Smooth muscle cell (in vitro differentiated cells): Measurements from ENCODE around the gene ERN1. TPM values are rescaled to one million over a fixed set of nuclear protein-coding genes. Genes with fewer than 3 reads are reported as not detected.
A peak's percentile ranks its signal among the peaks of the same experiment; 100 is the strongest.

ENCODE experiments used
- DNase-seq: peaks from one replicate; lab custom pipeline; 2025; ENCODE audit not compliant: unreplicated experiment; lab: John Stamatoyannopoulos, UW
- H2AFZ ChIP-seq: fragments of 200-600 bp; sonication (generic); 2 replicates; pipeline ENCODE4 v1.6.0; 2016; ENCODE audit warnings: antibody characterized with exemption, low read depth, mild to moderate bottlenecking
- H3F3A ChIP-seq: fragments of 200-600 bp; sonication (generic); 2 replicates; pipeline ENCODE4 v1.6.0; 2017; ENCODE audit warnings: antibody characterized with exemption, low read depth
- H3K27ac ChIP-seq: fragments of 200-600 bp; sonication (generic); 2 replicates; pipeline ENCODE4 v1.5.1; 2016; ENCODE audit warnings: low read depth, mild to moderate bottlenecking
- H3K27me3 ChIP-seq: fragments of 200-600 bp; sonication (generic); 2 replicates; pipeline ENCODE4 v1.6.1; 2016; ENCODE audit warnings: low read depth, mild to moderate bottlenecking
- H3K36me3 ChIP-seq: fragments of 200-600 bp; sonication (generic); 2 replicates; pipeline ENCODE4 v1.5.1; 2016; ENCODE audit warnings: low read depth
- H3K4me1 ChIP-seq: fragments of 200-600 bp; sonication (generic); 2 replicates; pipeline ENCODE4 v1.5.1; 2016; ENCODE audit warnings: low read depth
- H3K4me2 ChIP-seq: fragments of 200-600 bp; sonication (generic); 2 replicates; pipeline ENCODE4 v1.6.0; 2016; ENCODE audit warnings: mild to moderate bottlenecking
- H3K4me3 ChIP-seq: fragments of 200-600 bp; sonication (generic); 2 replicates; pipeline ENCODE4 v1.5.1; 2016; ENCODE audit warnings: mild to moderate bottlenecking
- H3K79me2 ChIP-seq: fragments of 200-600 bp; sonication (generic); 2 replicates; pipeline ENCODE4 v1.6.0; 2016; ENCODE audit warnings: low read depth, mild to moderate bottlenecking
- H3K9ac ChIP-seq: fragments of 200-600 bp; sonication (generic); 2 replicates; pipeline ENCODE4 v1.6.0; 2016; ENCODE audit warnings: low read depth
- H3K9me3 ChIP-seq: fragments of 200-600 bp; sonication (generic); replicated peaks from 2 replicates; pipeline ENCODE4 v1.5.1; 2016; ENCODE audit warnings: low read depth
- H4K20me1 ChIP-seq: fragments of 200-600 bp; sonication (generic); 2 replicates; pipeline ENCODE4 v1.6.0; 2016; ENCODE audit warnings: low read depth
- WGBS: methylation state at CpG from one replicate; pipeline ENCODE4 v1.1.7; 2016; ENCODE audit warnings: low lambda C conversion rate; 5-methylcytosine and 5-hydroxymethylcytosine counted together
- polyA plus RNA-seq: library from polyadenylated mRNA; unstranded; fragments of >200 nt; fragmentation: Nextera tagmentation; extraction: Ambion mirVana; gene quantifications from 2 replicates; pipeline ENCODE4 v1.2.1, GENCODE V29; 2016
- total RNA-seq: library from RNA; depleted of rRNA; stranded (reverse); fragments of >200 nt; gene quantifications from 2 replicates; pipeline ENCODE4 v1.2.3, GENCODE V29; 2014
- TF ChIP-seq, protein P1 (sequence below): fragments of 200-600 bp; sonication (generic); IDR thresholded peaks from 2 replicates; pipeline ENCODE4 v1.5.1; 2017; ENCODE audit warnings: borderline replicate concordance, mild to moderate bottlenecking, antibody characterized with exemption; ENCODE audit not compliant: insufficient read depth, poor library complexity, severe bottlenecking

The ERN1 gene
- total and polyA plus RNA-seq, 2 experiments from 2014 or later: 8.6 to 9.0 TPM

DNA sequence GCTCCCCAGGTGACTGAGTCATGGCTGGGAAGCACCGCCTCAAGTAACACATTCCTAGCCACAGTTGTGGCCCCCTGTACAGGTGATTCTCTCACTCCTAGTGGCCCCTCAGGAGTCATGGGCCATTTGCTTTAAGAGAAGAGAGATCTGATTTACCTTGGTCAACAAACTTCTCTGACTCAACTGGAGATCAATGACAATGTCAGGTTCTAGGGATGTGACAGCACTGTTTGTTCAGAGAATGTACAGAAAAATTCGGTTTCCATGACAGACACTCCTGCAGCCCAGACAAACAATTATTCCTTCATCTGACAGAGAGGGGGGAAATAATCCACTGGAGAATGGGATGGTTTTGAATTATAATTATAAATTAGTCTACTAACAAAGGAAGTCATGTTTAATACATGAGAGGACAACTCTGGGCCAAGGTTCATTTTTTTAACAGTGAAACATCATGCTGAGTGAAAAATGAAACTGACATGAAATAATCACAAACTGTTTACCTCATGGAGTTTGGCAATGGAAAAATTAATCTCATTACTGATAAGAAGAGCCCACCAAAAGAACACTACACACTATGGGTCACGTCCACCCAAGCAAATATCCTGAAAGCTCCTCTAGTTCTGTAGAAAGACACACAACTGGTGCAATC is 9.7 kb downstream of the ERN1 start:
- Histone ChIP-seq H3F3A (no peaks in the 10 kb centered on the region), H3K27ac (no peak overlapping the region), H3K9ac (no peak overlapping the region), H3K9me3 (no peaks in the 10 kb centered on the region), H3K36me3 (no peaks in the 10 kb centered on the region), H2AFZ (no peak overlapping the region), H3K4me3 (no peak overlapping the region), H3K27me3 (no peaks in the 10 kb centered on the region), H4K20me1 (peaks cover 60% of the 10 kb centered on the region), H3K4me1 (no peaks in the 10 kb centered on the region), H3K79me2 (peaks cover 39% of the 10 kb centered on the region), H3K4me2 (no peak overlapping the region)
- WGBS: 94% methylated on average over 3 of the region's 3 CpGs
- TF ChIP-seq, protein P1, sequence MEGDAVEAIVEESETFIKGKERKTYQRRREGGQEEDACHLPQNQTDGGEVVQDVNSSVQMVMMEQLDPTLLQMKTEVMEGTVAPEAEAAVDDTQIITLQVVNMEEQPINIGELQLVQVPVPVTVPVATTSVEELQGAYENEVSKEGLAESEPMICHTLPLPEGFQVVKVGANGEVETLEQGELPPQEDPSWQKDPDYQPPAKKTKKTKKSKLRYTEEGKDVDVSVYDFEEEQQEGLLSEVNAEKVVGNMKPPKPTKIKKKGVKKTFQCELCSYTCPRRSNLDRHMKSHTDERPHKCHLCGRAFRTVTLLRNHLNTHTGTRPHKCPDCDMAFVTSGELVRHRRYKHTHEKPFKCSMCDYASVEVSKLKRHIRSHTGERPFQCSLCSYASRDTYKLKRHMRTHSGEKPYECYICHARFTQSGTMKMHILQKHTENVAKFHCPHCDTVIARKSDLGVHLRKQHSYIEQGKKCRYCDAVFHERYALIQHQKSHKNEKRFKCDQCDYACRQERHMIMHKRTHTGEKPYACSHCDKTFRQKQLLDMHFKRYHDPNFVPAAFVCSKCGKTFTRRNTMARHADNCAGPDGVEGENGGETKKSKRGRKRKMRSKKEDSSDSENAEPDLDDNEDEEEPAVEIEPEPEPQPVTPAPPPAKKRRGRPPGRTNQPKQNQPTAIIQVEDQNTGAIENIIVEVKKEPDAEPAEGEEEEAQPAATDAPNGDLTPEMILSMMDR: no peak
- no peak for DNase-seq

DNA sequence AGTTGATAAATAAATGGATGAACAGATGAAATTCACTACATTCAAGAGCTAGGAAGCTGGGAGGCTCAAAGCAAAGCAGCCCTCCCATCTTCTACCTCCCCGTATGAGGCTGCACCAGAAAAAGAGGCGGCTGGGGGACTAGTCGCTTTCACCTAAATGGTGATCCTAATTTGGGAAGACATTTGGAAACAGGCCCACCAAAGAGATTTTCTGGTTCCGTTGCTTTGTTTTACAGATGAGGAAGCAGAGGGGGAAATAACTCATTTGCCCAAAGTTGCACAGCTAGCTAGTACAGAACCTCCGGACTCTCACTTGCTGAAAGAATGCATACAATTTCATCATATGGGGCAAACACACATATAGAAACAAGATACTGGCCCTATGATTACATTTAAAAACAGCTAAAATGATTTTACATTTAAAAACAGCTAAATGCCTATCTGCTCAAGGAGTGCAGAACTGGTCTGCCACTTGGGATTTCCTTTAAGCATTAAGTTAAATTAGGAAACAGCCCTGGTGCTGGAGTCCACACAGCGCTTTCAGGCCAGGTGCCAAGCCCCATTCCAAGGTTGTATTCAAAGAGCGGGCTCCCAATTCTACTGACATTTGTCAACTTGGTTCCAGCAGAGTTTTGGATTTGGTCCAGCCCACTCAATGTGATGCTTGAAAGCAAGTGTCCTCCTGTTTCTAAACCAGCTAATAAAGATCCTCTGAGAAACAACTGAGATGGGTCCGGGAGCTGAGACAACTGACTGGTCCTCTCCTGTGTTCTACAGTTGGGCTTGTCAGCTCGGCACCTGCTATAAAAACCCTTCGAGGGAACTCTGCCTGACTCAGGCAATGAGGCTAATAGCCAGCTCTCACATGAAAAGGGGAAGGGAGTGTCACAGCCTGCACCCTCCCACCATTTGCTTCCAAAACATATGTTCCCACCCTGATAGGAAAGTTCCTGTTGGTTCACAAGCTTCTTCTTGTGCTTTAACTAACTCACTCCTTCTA is 11.7 kb downstream of the ERN1 start:
- Histone ChIP-seq H2AFZ (no peak overlapping the region), H3K4me1 (no peaks in the 10 kb centered on the region), H3F3A (no peaks in the 10 kb centered on the region), H3K36me3 (no peaks in the 10 kb centered on the region), H3K27me3 (no peaks in the 10 kb centered on the region), H3K4me2 (no peak overlapping the region), H3K27ac (no peak overlapping the region), H3K4me3 (no peak overlapping the region), H3K9ac (no peak overlapping the region), H4K20me1 (peaks cover 55% of the 10 kb centered on the region), H3K79me2 (peaks cover 20% of the 10 kb centered on the region), H3K9me3 (no peaks in the 10 kb centered on the region)
- no peak for DNase-seq
- WGBS: 84% methylated on average over 10 of the region's 10 CpGs
- TF ChIP-seq, protein P1: no peak

GRCh38 chr17:64115822-64116534 is 14.0 kb downstream of the ERN1 start:
- Histone ChIP-seq H3F3A (no peaks in the 10 kb centered on the region), H3K79me2 (peaks cover 16% of the 10 kb centered on the region), H3K4me3 (no peak overlapping the region)

More at GRCh38 chr17:64115822-64116534, 14.0 kb downstream of the ERN1 start:
- Histone ChIP-seq H3K27ac (peak overlapping the region; percentile 45), H3K27me3 (no peaks in the 10 kb centered on the region), H3K36me3 (no peaks in the 10 kb centered on the region), H2AFZ (no peak overlapping the region), H3K4me1 (no peaks in the 10 kb centered on the region), H3K9me3 (no peaks in the 10 kb centered on the region), H4K20me1 (peaks cover 38% of the 10 kb centered on the region), H3K9ac (no peak overlapping the region), H3K4me2 (peak overlapping the region; percentile 47)
- DNase-seq: no peak
- 22% methylated on average over 7 of the region's 7 CpGs for WGBS
- TF ChIP-seq, protein P1: no peak
